HCT116 (cell line): ENCODE data around the gene SH3PXD2A. TPM values are rescaled to one million over a fixed set of nuclear protein-coding genes. Genes with fewer than 3 reads are reported as not detected.

Experiments used
- ATAC-seq: fragments of 200-7000 bp; cut with Tn5 transposase; 2 replicates; pipeline ENCODE4 v1.9.1; 2020; ENCODE audit warnings: mild to moderate bottlenecking, moderate library complexity
- BruUV-seq: library from RNA; stranded (reverse); fragments of 400-500 nt; replicated peaks from 2 replicates; lab custom pipeline; 2021; lab: Mats Ljungman, UMichigan
- CTCF ChIA-PET: fragments of 300-600 bp; sonication (Branson Sonifier 250); formaldehyde crosslinking; loops from one replicate; lab custom pipeline; 2021; ENCODE audit warnings: antibody characterized with exemption; lab: Charles Lee
- POLR2A ChIA-PET: fragments of 300-600, 350-600 bp; sonication (Branson Sonifier 250); formaldehyde crosslinking; loops from one replicate; lab custom pipeline; 2021; ENCODE audit warnings: antibody characterized with exemption; lab: Charles Lee
- RAD21 ChIA-PET, 2 experiments: fragments of 300-600 bp; sonication (Branson Sonifier 250); formaldehyde crosslinking; loops; one replicate each; lab custom pipeline; 2023; ENCODE audit warnings: low total read pairs in 2 of 2; ENCODE audit not compliant: uncharacterized antibody in 2 of 2, unreplicated experiment in 2 of 2, low non-redundant PET in 1 of 2; lab: Charles Lee
- DNase-seq: peaks from one replicate; pipeline ENCODE4 v3.0.0-alpha.2; 2010; ENCODE audit warnings: low read depth, low spot score
- H2AFZ ChIP-seq: fragments of 200-600 bp; shearing (Covaris generic), sonication (generic); 2 replicates; pipeline ENCODE4 v1.6.1; 2017; ENCODE audit warnings: low read depth, mixed run types, mixed read lengths, antibody characterized with exemption, low read length; ENCODE audit not compliant: poor library complexity, severe bottlenecking
- H3K27ac ChIP-seq: 2 replicates; pipeline ENCODE4 v1.5.1; 2012; ENCODE audit warnings: low read depth, low read length
- H3K27me3 ChIP-seq: fragments of 200-600 bp; sonication (generic); 2 replicates; pipeline ENCODE4 v1.6.1; 2016; ENCODE audit warnings: mixed run types, low read length, mixed read lengths; ENCODE audit not compliant: insufficient read depth
- H3K36me3 ChIP-seq, 2 experiments: fragments of 200-500 bp in 1 of 2; fragments of 200-600 bp in 1 of 2; sonication (Bioruptor generic) in 1 of 2; sonication (generic) in 1 of 2; 2 replicates each; pipeline versions ENCODE4 v1.5.1 to v1.6.1; 2014 to 2016; ENCODE audit warnings: low read length in 2 of 2, inconsistent platforms in 1 of 2, mixed read lengths in 1 of 2, mixed run types in 1 of 2; ENCODE audit not compliant: insufficient read depth in 2 of 2, control insufficient read depth in 1 of 2
- H3K4me1 ChIP-seq, 2 experiments: fragments of 200-600 bp in 1 of 2; sonication (generic) in 1 of 2; 2 replicates each; pipeline versions ENCODE4 v1.5.1 to v1.6.1; 2012 to 2017; ENCODE audit warnings: low read length in 2 of 2, inconsistent platforms in 1 of 2, mild to moderate bottlenecking in 1 of 2, mixed read lengths in 1 of 2, mixed run types in 1 of 2, moderate library complexity in 1 of 2; ENCODE audit not compliant: insufficient read depth in 2 of 2, control insufficient read depth in 1 of 2
- H3K4me2 ChIP-seq: fragments of 200-600 bp; sonication (generic); 2 replicates; pipeline ENCODE4 v1.6.1; 2017; ENCODE audit warnings: mixed run types, low read length, mixed read lengths
- H3K4me3 ChIP-seq, 2 experiments: fragments of 200-600 bp in 1 of 2; sonication (generic) in 1 of 2; replicated peaks in 1 of 2; 2 replicates each; pipeline ENCODE4 v1.5.1; 2011 to 2016; ENCODE audit warnings: low read length in 2 of 2, control low read depth in 1 of 2, low read depth in 1 of 2, mild to moderate bottlenecking in 1 of 2, mixed read lengths in 1 of 2, mixed run types in 1 of 2
- H3K79me2 ChIP-seq: fragments of 200-600 bp; sonication (generic); 2 replicates; pipeline ENCODE4 v1.6.1; 2017; ENCODE audit warnings: mild to moderate bottlenecking, mixed run types, low read length, moderate library complexity, mixed read lengths; ENCODE audit not compliant: insufficient read depth
- H3K9ac ChIP-seq: fragments of 200-600 bp; sonication (generic); 2 replicates; pipeline ENCODE4 v1.6.1; 2016; ENCODE audit warnings: low read length, mixed read lengths
- H3K9me2 ChIP-seq: fragments of 200-600 bp; sonication (generic), shearing (Covaris generic); 2 replicates; pipeline ENCODE4 v1.6.1; 2017; ENCODE audit warnings: mixed run types, mild to moderate bottlenecking, moderate library complexity; ENCODE audit not compliant: insufficient read depth
- H3K9me3 ChIP-seq, 2 experiments: fragments of 200-500 bp in 1 of 2; fragments of 200-600 bp in 1 of 2; sonication (Bioruptor generic) in 1 of 2; sonication (generic) in 1 of 2; 2 replicates each; pipeline ENCODE4 v1.6.1; 2014 to 2017; ENCODE audit warnings: low read length in 2 of 2, mixed read lengths in 2 of 2, inconsistent platforms in 1 of 2, low read depth in 1 of 2, mild to moderate bottlenecking in 1 of 2, mixed run types in 1 of 2, moderate library complexity in 1 of 2; ENCODE audit not compliant: control insufficient read depth in 1 of 2, insufficient read depth in 1 of 2
- H4K20me1 ChIP-seq: fragments of 200-600 bp; sonication (generic), shearing (Covaris generic); 2 replicates; pipeline ENCODE4 v1.6.1; 2017; ENCODE audit warnings: mixed run types, mild to moderate bottlenecking, moderate library complexity; ENCODE audit not compliant: insufficient read depth
- CBX3 ChIP-seq: IDR thresholded peaks from 2 replicates; pipeline ENCODE4 v1.6.1; 2012; ENCODE audit warnings: low read depth
- EGR1 ChIP-seq: IDR thresholded peaks from 2 replicates; pipeline ENCODE4 v1.6.1; 2012; ENCODE audit warnings: low read depth
- POLR2A ChIP-seq: IDR thresholded peaks from 2 replicates; pipeline ENCODE4 v1.7.0; 2011; ENCODE audit warnings: borderline replicate concordance; ENCODE audit not compliant: insufficient read depth, insufficient read length; ENCODE audit errors: extremely low read depth
- POLR2AphosphoS5 ChIP-seq: IDR thresholded peaks from 2 replicates; pipeline ENCODE4 v1.6.1; 2011; ENCODE audit warnings: mild to moderate bottlenecking, low read depth, low read length, moderate library complexity
- SIN3A ChIP-seq: IDR thresholded peaks from 2 replicates; pipeline ENCODE4 v1.6.1; 2012; ENCODE audit warnings: low read depth
- TCF7L2 ChIP-seq: IDR thresholded peaks from 2 replicates; pipeline ENCODE4 v1.7.0; 2011; ENCODE audit warnings: borderline replicate concordance, inconsistent platforms; ENCODE audit not compliant: insufficient read depth, insufficient read length; ENCODE audit errors: extremely low read depth
- YY1 ChIP-seq: IDR thresholded peaks from 2 replicates; pipeline ENCODE4 v1.6.1; 2011; ENCODE audit warnings: low read length, low read depth, moderate library complexity, mild to moderate bottlenecking; ENCODE audit not compliant: insufficient replicate concordance; ENCODE audit errors: extremely low read depth
- ZBTB33 ChIP-seq: IDR thresholded peaks from 2 replicates; pipeline ENCODE4 v1.6.1; 2011; ENCODE audit warnings: mild to moderate bottlenecking, low read length, moderate library complexity; ENCODE audit not compliant: insufficient replicate concordance; ENCODE audit errors: extremely low read depth
- ZFX ChIP-seq: fragments of 450-650 bp; IDR thresholded peaks from 2 replicates; pipeline ENCODE4 v1.6.1; 2017
- intact Hi-C: fragments of 100-400 bp; cut with micrococcal nuclease; formaldehyde crosslinking; loops from 2 replicates; pipeline ENCODE4 v1.10.0; 2022
- total RNA-seq: library from RNA; stranded (reverse); gene quantifications from one replicate; pipeline ENCODE4 v1.2.1, GENCODE V29; 2021; ENCODE audit not compliant: unreplicated experiment
- TF ChIP-seq, protein P1 (sequence below), 3 experiments: fragments of 200-600 bp in 1 of 3; sonication (generic) in 1 of 3; IDR thresholded peaks in 2 of 3; conservative IDR thresholded peaks in 1 of 3; 2 replicates each; pipeline ENCODE4 v1.5.1; 2012 to 2017; ENCODE audit warnings: low read depth in 2 of 3, low read length in 2 of 3, antibody characterized with exemption in 1 of 3, borderline replicate concordance in 1 of 3, control low read depth in 1 of 3, mild to moderate bottlenecking in 1 of 3, mixed read lengths in 1 of 3, mixed run types in 1 of 3, moderate library complexity in 1 of 3; ENCODE audit not compliant: insufficient read depth in 1 of 3

Gene SH3PXD2A
- total RNA-seq, 1 experiment from 2014 or later: 8.7 TPM

- no peak overlapping the region for H3K4me2 ChIP-seq
Observed at GRCh38 chr10:103712898-103713498, 142.4 kb downstream of the SH3PXD2A start.

More at GRCh38 chr10:103712898-103713498, 142.4 kb downstream of the SH3PXD2A start:
- Histone ChIP-seq H3K4me3 (no peak overlapping the region), H2AFZ (no peak overlapping the region), H3K9ac (no peak overlapping the region), H3K27me3 (no peaks in the 10 kb centered on the region), H3K9me3 (no peaks in the 10 kb centered on the region), H3K79me2 (no peaks in the 10 kb centered on the region), H4K20me1 (no peaks in the 10 kb centered on the region), H3K9me2 (no peaks in the 10 kb centered on the region), H3K27ac (no peak overlapping the region), H3K36me3 (no peaks in the 10 kb centered on the region), H3K4me1 (peaks cover 35 to 50% of the 10 kb centered on the region in 2 experiments)
- ATAC-seq (peak; percentile 75), DNase-seq (peak; percentile 75)
- POLR2A ChIA-PET: interaction anchor here (1.3 kb wide), 1 partner anchor 177 kb away, joined by 3 read pairs; no protein-coding TSS in a partner anchor
- TF ChIP-seq POLR2AphosphoS5 (no peak), ZFX (no peak), SIN3A (no peak), TCF7L2 (peak; percentile 49), CBX3 (no peak), POLR2A (no peak), YY1 (peak; percentile 55), EGR1 (no peak), ZBTB33 (no peak)
- TF ChIP-seq, protein P1, sequence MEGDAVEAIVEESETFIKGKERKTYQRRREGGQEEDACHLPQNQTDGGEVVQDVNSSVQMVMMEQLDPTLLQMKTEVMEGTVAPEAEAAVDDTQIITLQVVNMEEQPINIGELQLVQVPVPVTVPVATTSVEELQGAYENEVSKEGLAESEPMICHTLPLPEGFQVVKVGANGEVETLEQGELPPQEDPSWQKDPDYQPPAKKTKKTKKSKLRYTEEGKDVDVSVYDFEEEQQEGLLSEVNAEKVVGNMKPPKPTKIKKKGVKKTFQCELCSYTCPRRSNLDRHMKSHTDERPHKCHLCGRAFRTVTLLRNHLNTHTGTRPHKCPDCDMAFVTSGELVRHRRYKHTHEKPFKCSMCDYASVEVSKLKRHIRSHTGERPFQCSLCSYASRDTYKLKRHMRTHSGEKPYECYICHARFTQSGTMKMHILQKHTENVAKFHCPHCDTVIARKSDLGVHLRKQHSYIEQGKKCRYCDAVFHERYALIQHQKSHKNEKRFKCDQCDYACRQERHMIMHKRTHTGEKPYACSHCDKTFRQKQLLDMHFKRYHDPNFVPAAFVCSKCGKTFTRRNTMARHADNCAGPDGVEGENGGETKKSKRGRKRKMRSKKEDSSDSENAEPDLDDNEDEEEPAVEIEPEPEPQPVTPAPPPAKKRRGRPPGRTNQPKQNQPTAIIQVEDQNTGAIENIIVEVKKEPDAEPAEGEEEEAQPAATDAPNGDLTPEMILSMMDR (IDR thresholded peaks at IDR 0.05 in 2 of 3, conservative IDR thresholded peaks at IDR 0.05 in 1 of 3; ENCODE audit: borderline replicate concordance in 1 of 3, insufficient read depth in 1 of 3, low read depth in 2 of 3, low read length in 2 of 3): peak in 2 of 3 experiments; percentile 84 to 99; a peak in 4 of 6 replicates
- intact Hi-C loops: loop anchor here (1.0 to 10.0 kb wide), 6 partner anchors 146 to 909 kb away; partner anchors contain the start of gene SFR1
- CTCF ChIA-PET: interaction anchor here (0.5 to 3.3 kb wide), 30 partner anchors 10 to 901 kb away, joined by 3 to 48 read pairs (median 3); partner anchors contain the start of gene GSTO1
- RAD21 ChIA-PET: interaction anchor here (0.7 to 1.5 kb wide), 11 partner anchors 10 to 182 kb away, joined by 3 to 8 read pairs (median 4); no protein-coding TSS in a partner anchor
- BruUV-seq: no TSS peak
